HEK293 (cell line): ENCODE results near the gene R3HDML.

Experiments used
- GLI2 ChIP-seq: fragments of 450-650 bp; formaldehyde crosslinking; IDR thresholded peaks from 2 replicates; pipeline ENCODE4; 2017; ENCODE audit warnings: missing biosample characterization, missing genetic modification characterization, low read depth, borderline replicate concordance
- KLF1 ChIP-seq: fragments of 450-650 bp; formaldehyde crosslinking; IDR thresholded peaks from 2 replicates; pipeline ENCODE4 v1.5.1; 2016; ENCODE audit warnings: missing biosample characterization, missing genetic modification characterization
- KLF10 ChIP-seq: fragments of 450-650 bp; IDR thresholded peaks from 2 replicates; pipeline ENCODE4 v1.5.1; 2018; ENCODE audit warnings: missing biosample characterization, mild to moderate bottlenecking, missing genetic modification characterization
- RBAK ChIP-seq: fragments of 450-650 bp; formaldehyde crosslinking; IDR thresholded peaks from 2 replicates; pipeline ENCODE4 v1.5.1; 2016; ENCODE audit warnings: missing biosample characterization, missing genetic modification characterization
- SCRT2 ChIP-seq: fragments of 450-650 bp; formaldehyde crosslinking; IDR thresholded peaks from 2 replicates; pipeline ENCODE4 v1.5.1; 2016; ENCODE audit warnings: missing biosample characterization, missing genetic modification characterization
- SP7 ChIP-seq: fragments of 450-650 bp; formaldehyde crosslinking; IDR thresholded peaks from 2 replicates; pipeline ENCODE4 v1.5.1; 2016; ENCODE audit warnings: missing biosample characterization, missing genetic modification characterization
- TSHZ1 ChIP-seq: fragments of 450-650 bp; formaldehyde crosslinking; IDR thresholded peaks from 2 replicates; pipeline ENCODE4 v1.5.1; 2016; ENCODE audit warnings: missing biosample characterization, missing genetic modification characterization, borderline replicate concordance
- ZBTB44 ChIP-seq: fragments of 450-650 bp; IDR thresholded peaks from 2 replicates; pipeline ENCODE4 v1.5.1; 2018; ENCODE audit warnings: missing biosample characterization, mild to moderate bottlenecking, missing genetic modification characterization
- ZFP3 ChIP-seq: fragments of 450-650 bp; formaldehyde crosslinking; IDR thresholded peaks from 2 replicates; pipeline ENCODE4 v1.5.1; 2016; ENCODE audit warnings: low read depth, missing biosample characterization, missing genetic modification characterization
- ZNF121 ChIP-seq: fragments of 450-650 bp; formaldehyde crosslinking; IDR thresholded peaks from 2 replicates; pipeline ENCODE4 v1.5.1; 2016; ENCODE audit warnings: missing biosample characterization, missing genetic modification characterization
- ZNF2 ChIP-seq: fragments of 450-650 bp; formaldehyde crosslinking; IDR thresholded peaks from 2 replicates; pipeline ENCODE4 v1.5.1; 2016; ENCODE audit warnings: missing biosample characterization, missing genetic modification characterization
- ZNF202 ChIP-seq: fragments of 450-650 bp; formaldehyde crosslinking; IDR thresholded peaks from 2 replicates; pipeline ENCODE4 v1.5.1; 2016; ENCODE audit warnings: missing biosample characterization, missing genetic modification characterization, borderline replicate concordance
- ZNF24 ChIP-seq: fragments of 450-650 bp; formaldehyde crosslinking; IDR thresholded peaks from 2 replicates; pipeline ENCODE4 v1.5.1; 2016; ENCODE audit warnings: missing biosample characterization, missing genetic modification characterization
- ZNF354C ChIP-seq: fragments of 450-650 bp; formaldehyde crosslinking; IDR thresholded peaks from 2 replicates; pipeline ENCODE4 v1.5.1; 2016; ENCODE audit warnings: missing biosample characterization, missing genetic modification characterization, low read depth, borderline replicate concordance
- ZNF394 ChIP-seq: fragments of 450-650 bp; formaldehyde crosslinking; IDR thresholded peaks from 2 replicates; pipeline ENCODE4 v1.5.1; 2016; ENCODE audit warnings: missing biosample characterization, missing genetic modification characterization, mild to moderate bottlenecking, moderate library complexity, borderline replicate concordance
- ZNF398 ChIP-seq: fragments of 450-650 bp; formaldehyde crosslinking; IDR thresholded peaks from 2 replicates; pipeline ENCODE4 v1.5.1; 2017; ENCODE audit warnings: missing biosample characterization, missing genetic modification characterization
- ZNF404 ChIP-seq: fragments of 450-650 bp; formaldehyde crosslinking; IDR thresholded peaks from 2 replicates; pipeline ENCODE4 v1.5.1; 2017; ENCODE audit warnings: missing biosample characterization, missing genetic modification characterization
- ZNF426 ChIP-seq: fragments of 450-650 bp; formaldehyde crosslinking; IDR thresholded peaks from 2 replicates; pipeline ENCODE4 v1.5.1; 2017; ENCODE audit warnings: missing biosample characterization, missing genetic modification characterization, mild to moderate bottlenecking, inconsistent platforms, moderate library complexity
- ZNF488 ChIP-seq: fragments of 450-650 bp; formaldehyde crosslinking; IDR thresholded peaks from 2 replicates; pipeline ENCODE4 v1.5.1; 2016; ENCODE audit warnings: missing biosample characterization, missing genetic modification characterization
- ZNF548 ChIP-seq: fragments of 450-650 bp; formaldehyde crosslinking; IDR thresholded peaks from 2 replicates; pipeline ENCODE4 v1.5.1; 2016; ENCODE audit warnings: missing biosample characterization, missing genetic modification characterization
- ZNF561 ChIP-seq: fragments of 450-650 bp; IDR thresholded peaks from 2 replicates; pipeline ENCODE4 v1.5.1; 2018; ENCODE audit warnings: missing biosample characterization, missing genetic modification characterization, borderline replicate concordance
- ZNF677 ChIP-seq: fragments of 450-650 bp; IDR thresholded peaks from 2 replicates; pipeline ENCODE4 v1.5.0; 2018; ENCODE audit warnings: missing biosample characterization, mild to moderate bottlenecking, missing genetic modification characterization, moderate library complexity
- ZNF76 ChIP-seq: fragments of 450-650 bp; formaldehyde crosslinking; IDR thresholded peaks from 2 replicates; pipeline ENCODE4; 2016; ENCODE audit warnings: low read depth, missing biosample characterization, missing genetic modification characterization, borderline replicate concordance
- ZNF837 ChIP-seq: fragments of 450-650 bp; formaldehyde crosslinking; IDR thresholded peaks from 2 replicates; pipeline ENCODE4 v1.5.1; 2016; ENCODE audit warnings: missing biosample characterization, missing genetic modification characterization
- ZSCAN18 ChIP-seq: fragments of 450-650 bp; formaldehyde crosslinking; IDR thresholded peaks from 2 replicates; pipeline ENCODE4 v1.5.1; 2016; ENCODE audit warnings: missing biosample characterization, missing genetic modification characterization
- TF ChIP-seq, protein P1 (sequence below): fragments of 450-650 bp; formaldehyde crosslinking; IDR thresholded peaks from 2 replicates; pipeline ENCODE4 v1.5.1; 2016; ENCODE audit warnings: missing biosample characterization, missing genetic modification characterization

Gene R3HDML

DNA sequence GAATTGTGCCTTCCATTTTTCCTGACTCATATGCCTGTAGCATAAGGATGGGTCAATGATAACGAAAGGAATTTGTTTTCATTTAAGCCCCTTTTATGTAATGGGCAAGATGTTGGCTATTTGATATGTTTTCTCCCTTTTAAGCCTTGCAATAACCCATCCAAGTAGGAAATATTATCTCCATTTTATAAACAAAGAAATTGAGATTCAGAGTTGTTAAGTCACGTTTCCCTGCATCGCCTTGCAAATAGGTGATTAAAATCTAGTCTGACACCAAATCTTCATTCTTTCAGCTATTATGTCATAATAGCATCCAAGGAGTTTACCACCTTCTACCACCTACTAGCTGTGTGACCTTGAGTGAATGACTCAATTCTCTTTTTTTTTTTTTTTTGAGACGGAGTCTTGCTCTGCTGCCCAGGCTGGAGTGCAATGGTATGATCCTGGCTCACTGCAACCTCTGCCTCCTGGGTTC, 25.7 kb downstream of the R3HDML start (continued):
- TF ChIP-seq SCRT2 (tag by site-specific recombination) (peak; percentile 67), ZNF24 (tag by site-specific recombination) (peak; percentile 66; the same call in 1 of the 2 replicates), KLF10 (peak; percentile 65), ZNF398 (tag by site-specific recombination) (peak; percentile 54; the same call in 1 of the 2 replicates), ZNF202 (tag by site-specific recombination) (no peak), ZNF426 (tag by site-specific recombination) (no peak), ZSCAN18 (tag by site-specific recombination) (no peak), ZNF354C (no peak), ZBTB44 (tag by site-specific recombination) (peak; percentile 85), ZNF837 (no peak), ZFP3 (tag by site-specific recombination) (no peak), RBAK (tag by site-specific recombination) (no peak), ZNF394 (tag by site-specific recombination) (peak; percentile 55), GLI2 (tag by site-specific recombination) (no peak), ZNF404 (tag by site-specific recombination) (no peak), KLF1 (no peak), ZNF561 (tag by site-specific recombination) (no peak), TSHZ1 (0 out of 2 replicates have a peak, but pooled peaks have one; percentile 59), SP7 (tag by site-specific recombination) (peak; percentile 96), ZNF121 (no peak), ZNF2 (tag by site-specific recombination) (no peak), ZNF677 (no peak), ZNF76 (tag by site-specific recombination) (no peak), ZNF548 (tag by site-specific recombination) (no peak), ZNF488 (no peak)
- TF ChIP-seq, protein P1, sequence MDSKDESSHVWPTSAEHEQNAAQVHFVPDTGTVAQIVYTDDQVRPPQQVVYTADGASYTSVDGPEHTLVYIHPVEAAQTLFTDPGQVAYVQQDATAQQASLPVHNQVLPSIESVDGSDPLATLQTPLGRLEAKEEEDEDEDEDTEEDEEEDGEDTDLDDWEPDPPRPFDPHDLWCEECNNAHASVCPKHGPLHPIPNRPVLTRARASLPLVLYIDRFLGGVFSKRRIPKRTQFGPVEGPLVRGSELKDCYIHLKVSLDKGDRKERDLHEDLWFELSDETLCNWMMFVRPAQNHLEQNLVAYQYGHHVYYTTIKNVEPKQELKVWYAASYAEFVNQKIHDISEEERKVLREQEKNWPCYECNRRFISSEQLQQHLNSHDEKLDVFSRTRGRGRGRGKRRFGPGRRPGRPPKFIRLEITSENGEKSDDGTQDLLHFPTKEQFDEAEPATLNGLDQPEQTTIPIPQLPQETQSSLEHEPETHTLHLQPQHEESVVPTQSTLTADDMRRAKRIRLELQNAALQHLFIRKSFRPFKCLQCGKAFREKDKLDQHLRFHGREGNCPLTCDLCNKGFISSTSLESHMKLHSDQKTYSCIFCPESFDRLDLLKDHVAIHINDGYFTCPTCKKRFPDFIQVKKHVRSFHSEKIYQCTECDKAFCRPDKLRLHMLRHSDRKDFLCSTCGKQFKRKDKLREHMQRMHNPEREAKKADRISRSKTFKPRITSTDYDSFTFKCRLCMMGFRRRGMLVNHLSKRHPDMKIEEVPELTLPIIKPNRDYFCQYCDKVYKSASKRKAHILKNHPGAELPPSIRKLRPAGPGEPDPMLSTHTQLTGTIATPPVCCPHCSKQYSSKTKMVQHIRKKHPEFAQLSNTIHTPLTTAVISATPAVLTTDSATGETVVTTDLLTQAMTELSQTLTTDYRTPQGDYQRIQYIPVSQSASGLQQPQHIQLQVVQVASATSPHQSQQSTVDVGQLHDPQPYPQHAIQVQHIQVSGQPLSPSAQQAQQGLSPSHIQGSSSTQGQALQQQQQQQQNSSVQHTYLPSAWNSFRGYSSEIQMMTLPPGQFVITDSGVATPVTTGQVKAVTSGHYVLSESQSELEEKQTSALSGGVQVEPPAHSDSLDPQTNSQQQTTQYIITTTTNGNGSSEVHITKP (tag by site-specific recombination), result peak; percentile 98
